ENCODE results near the gene SLIT1. TPM values are rescaled to one million over a fixed set of nuclear protein-coding genes. Genes with fewer than 3 reads are reported as not detected.

Gene SLIT1
- total RNA-seq, 1 donor from 2014 or later, result 0.23 TPM

DNA sequence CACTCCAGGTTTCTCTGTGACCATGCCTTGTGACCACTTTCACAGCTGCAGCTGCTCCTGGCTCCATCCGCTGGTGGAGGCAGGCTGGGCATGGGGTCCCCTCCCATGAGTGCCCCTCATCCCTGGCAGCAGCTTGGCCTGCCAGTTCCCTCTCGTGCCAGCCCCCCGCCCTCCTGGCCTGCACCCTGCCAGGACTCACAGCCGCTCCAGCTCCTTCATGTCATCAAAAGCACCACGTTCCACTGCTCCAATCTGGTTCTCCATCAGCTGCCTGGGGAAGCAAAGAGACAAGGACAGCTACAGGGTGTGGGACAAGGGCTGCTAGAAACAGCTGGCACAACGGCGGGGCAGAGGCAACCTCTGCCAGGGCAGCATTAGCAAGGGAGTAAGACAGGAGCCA is 22.6 kb downstream of the SLIT1 start:
- no peak for TF ChIP-seq EZH2 (IDR thresholded peaks at IDR 0.05; ENCODE audit: insufficient read depth, low read length)
- TF ChIP-seq, protein P1, sequence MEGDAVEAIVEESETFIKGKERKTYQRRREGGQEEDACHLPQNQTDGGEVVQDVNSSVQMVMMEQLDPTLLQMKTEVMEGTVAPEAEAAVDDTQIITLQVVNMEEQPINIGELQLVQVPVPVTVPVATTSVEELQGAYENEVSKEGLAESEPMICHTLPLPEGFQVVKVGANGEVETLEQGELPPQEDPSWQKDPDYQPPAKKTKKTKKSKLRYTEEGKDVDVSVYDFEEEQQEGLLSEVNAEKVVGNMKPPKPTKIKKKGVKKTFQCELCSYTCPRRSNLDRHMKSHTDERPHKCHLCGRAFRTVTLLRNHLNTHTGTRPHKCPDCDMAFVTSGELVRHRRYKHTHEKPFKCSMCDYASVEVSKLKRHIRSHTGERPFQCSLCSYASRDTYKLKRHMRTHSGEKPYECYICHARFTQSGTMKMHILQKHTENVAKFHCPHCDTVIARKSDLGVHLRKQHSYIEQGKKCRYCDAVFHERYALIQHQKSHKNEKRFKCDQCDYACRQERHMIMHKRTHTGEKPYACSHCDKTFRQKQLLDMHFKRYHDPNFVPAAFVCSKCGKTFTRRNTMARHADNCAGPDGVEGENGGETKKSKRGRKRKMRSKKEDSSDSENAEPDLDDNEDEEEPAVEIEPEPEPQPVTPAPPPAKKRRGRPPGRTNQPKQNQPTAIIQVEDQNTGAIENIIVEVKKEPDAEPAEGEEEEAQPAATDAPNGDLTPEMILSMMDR (IDR thresholded peaks at IDR 0.05; ENCODE audit: insufficient read depth, low read depth, low read length), result no peak
- H3K27ac Mint-ChIP-seq (ENCODE audit: unreplicated experiment), result no peak overlapping the region
- no peak overlapping the region for H3K4me3 Mint-ChIP-seq (ENCODE audit: unreplicated experiment)
- H3K27me3 Mint-ChIP-seq (ENCODE audit: low read depth, unreplicated experiment), result peaks cover 32% of the 10 kb centered on the region
- Histone ChIP-seq H3K27ac (ENCODE audit: low read depth, low read length) (no peak overlapping the region), H3K9me3 (ENCODE audit: insufficient read depth, low read depth, low read length) (no peaks in the 10 kb centered on the region), H3K9ac (ENCODE audit: low read length) (no peak overlapping the region), H3K27me3 (ENCODE audit: insufficient read depth, low read length) (no peaks in the 10 kb centered on the region), H3K4me1 (ENCODE audit: insufficient read depth, low read length) (no peaks in the 10 kb centered on the region), H3K79me2 (ENCODE audit: insufficient read depth, low read length) (no peaks in the 10 kb centered on the region), H4K20me1 (ENCODE audit: insufficient read depth, low read length) (no peaks in the 10 kb centered on the region), H3K4me2 (ENCODE audit: low read length) (no peak overlapping the region), H2AFZ (ENCODE audit: low read depth, low read length) (no peak overlapping the region), H3K36me3 (ENCODE audit: insufficient read depth, low read length) (no peaks in the 10 kb centered on the region), H3K4me3 (ENCODE audit: insufficient read depth, low read depth, low read length) (no peak overlapping the region)
- H3K36me3 Mint-ChIP-seq (ENCODE audit: low read depth, unreplicated experiment), result no peaks in the 10 kb centered on the region
- H3K4me1 Mint-ChIP-seq (ENCODE audit: low read depth, unreplicated experiment), result no peaks in the 10 kb centered on the region
- H3K9me3 Mint-ChIP-seq (ENCODE audit: unreplicated experiment), result peaks cover 5% of the 10 kb centered on the region
- no peak for FAIRE-seq
- DNase-seq (ENCODE audit: low read depth), result no peak

DNA sequence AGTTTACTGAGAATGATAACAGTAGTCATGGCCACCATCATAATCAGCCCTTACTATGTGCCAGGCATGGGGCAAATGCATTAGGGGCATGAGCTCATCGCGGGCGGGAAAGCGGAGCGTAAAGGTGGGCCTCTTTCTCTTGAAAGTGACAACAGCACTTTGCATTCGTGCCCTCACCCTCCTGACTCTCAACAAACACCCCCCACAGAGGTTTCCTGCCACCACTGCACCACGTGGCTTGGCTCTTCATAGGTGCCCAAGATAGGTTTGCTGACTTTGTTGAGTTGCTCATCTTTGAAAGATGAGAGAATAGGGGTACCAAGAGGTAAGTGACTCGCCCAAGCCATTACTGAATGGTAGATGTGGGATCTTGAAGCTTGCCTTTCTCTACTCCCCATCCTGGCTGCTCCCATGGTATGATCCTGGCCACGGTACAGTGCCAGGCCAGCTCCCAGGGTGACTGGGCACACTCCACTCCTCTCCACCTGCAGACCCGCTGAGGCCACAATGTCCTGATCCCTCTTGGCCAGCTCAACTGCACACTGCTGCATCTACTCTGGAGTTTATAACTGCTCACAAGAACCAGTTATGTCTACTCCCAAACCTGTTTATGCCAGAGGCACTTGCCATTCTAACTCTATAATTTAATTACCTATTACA is 26.0 kb downstream of the SLIT1 start:
- Histone ChIP-seq H3K4me2 (ENCODE audit: low read length) (no peak overlapping the region), H4K20me1 (ENCODE audit: insufficient read depth, low read length) (no peaks in the 10 kb centered on the region), H3K4me1 (ENCODE audit: insufficient read depth, low read length) (no peaks in the 10 kb centered on the region), H3K27me3 (ENCODE audit: insufficient read depth, low read length) (no peaks in the 10 kb centered on the region), H2AFZ (ENCODE audit: low read depth, low read length) (no peak overlapping the region), H3K9me3 (ENCODE audit: insufficient read depth, low read depth, low read length) (no peaks in the 10 kb centered on the region), H3K36me3 (ENCODE audit: insufficient read depth, low read length) (no peaks in the 10 kb centered on the region), H3K9ac (ENCODE audit: low read length) (no peak overlapping the region), H3K27ac (ENCODE audit: low read depth, low read length) (no peak overlapping the region), H3K79me2 (ENCODE audit: insufficient read depth, low read length) (no peaks in the 10 kb centered on the region), H3K4me3 (ENCODE audit: insufficient read depth, low read depth, low read length) (no peak overlapping the region)
- DNase-seq (ENCODE audit: low read depth), result no peak
- H3K4me3 Mint-ChIP-seq (ENCODE audit: unreplicated experiment), result no peak overlapping the region
- no peak overlapping the region for H3K27ac Mint-ChIP-seq (ENCODE audit: unreplicated experiment)
- H3K27me3 Mint-ChIP-seq (ENCODE audit: low read depth, unreplicated experiment), result peaks cover 36% of the 10 kb centered on the region
- no peak for FAIRE-seq
- H3K36me3 Mint-ChIP-seq (ENCODE audit: low read depth, unreplicated experiment), result no peaks in the 10 kb centered on the region
- TF ChIP-seq, protein P1 (IDR thresholded peaks at IDR 0.05; ENCODE audit: insufficient read depth, low read depth, low read length), result no peak
- no peak for TF ChIP-seq EZH2 (IDR thresholded peaks at IDR 0.05; ENCODE audit: insufficient read depth, low read length)
- no peaks in the 10 kb centered on the region for H3K4me1 Mint-ChIP-seq (ENCODE audit: low read depth, unreplicated experiment)
- H3K9me3 Mint-ChIP-seq (ENCODE audit: unreplicated experiment), result no peaks in the 10 kb centered on the region

DNA sequence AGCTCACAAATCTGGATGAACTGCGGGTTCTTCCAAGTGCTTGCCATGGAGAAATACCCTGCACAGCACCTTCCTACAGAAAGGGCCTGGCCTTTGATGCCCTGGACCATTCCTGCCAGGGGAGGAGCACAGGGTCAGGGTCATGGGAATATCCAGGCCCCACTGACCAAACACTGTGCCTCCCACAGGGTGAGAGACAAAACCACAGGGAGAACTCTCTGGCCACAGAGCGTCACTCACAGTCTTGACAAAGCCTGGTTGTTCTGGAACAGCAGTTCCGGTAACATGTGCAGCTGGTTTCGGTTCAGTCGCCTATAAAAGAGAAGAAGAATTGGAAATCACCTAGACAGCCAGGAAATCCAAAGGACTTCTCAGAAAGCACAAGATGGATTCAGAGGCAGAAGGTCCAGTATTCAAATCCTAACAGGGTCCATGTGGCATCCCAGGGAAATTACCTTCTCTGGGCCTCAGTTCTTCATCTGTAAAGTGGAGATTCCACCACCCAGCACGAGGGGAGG is 28.1 kb downstream of the SLIT1 start:
- H3K36me3 Mint-ChIP-seq (ENCODE audit: low read depth, unreplicated experiment), result no peaks in the 10 kb centered on the region

More for the DNA sequence above, 28.1 kb downstream of the SLIT1 start:
- H2AFZ ChIP-seq (ENCODE audit: low read depth, low read length), result no peak overlapping the region
- no peak overlapping the region for H3K4me2 ChIP-seq (ENCODE audit: low read length)
- Mint-ChIP-seq H3K4me1 (ENCODE audit: low read depth, unreplicated experiment) (no peaks in the 10 kb centered on the region), H3K27ac (ENCODE audit: unreplicated experiment) (peak overlapping the region; percentile 53), H3K27me3 (ENCODE audit: low read depth, unreplicated experiment) (peaks cover 40% of the 10 kb centered on the region), H3K9me3 (ENCODE audit: unreplicated experiment) (no peaks in the 10 kb centered on the region), H3K4me3 (ENCODE audit: unreplicated experiment) (no peak overlapping the region)
- no peaks in the 10 kb centered on the region for H3K36me3 ChIP-seq (ENCODE audit: insufficient read depth, low read length)
- no peak for DNase-seq (ENCODE audit: low read depth)
- no peak overlapping the region for H3K27ac ChIP-seq (ENCODE audit: low read depth, low read length)
- no peak for TF ChIP-seq EZH2 (IDR thresholded peaks at IDR 0.05; ENCODE audit: insufficient read depth, low read length)
- TF ChIP-seq, protein P1 (IDR thresholded peaks at IDR 0.05; ENCODE audit: insufficient read depth, low read depth, low read length), result no peak
- H3K79me2 ChIP-seq (ENCODE audit: insufficient read depth, low read length), result no peaks in the 10 kb centered on the region
- H3K9me3 ChIP-seq (ENCODE audit: insufficient read depth, low read depth, low read length), result no peaks in the 10 kb centered on the region
- no peak for FAIRE-seq
- no peaks in the 10 kb centered on the region for H3K27me3 ChIP-seq (ENCODE audit: insufficient read depth, low read length)
- no peak overlapping the region for H3K9ac ChIP-seq (ENCODE audit: low read length)
- no peaks in the 10 kb centered on the region for H3K4me1 ChIP-seq (ENCODE audit: insufficient read depth, low read length)
- no peak overlapping the region for H3K4me3 ChIP-seq (ENCODE audit: insufficient read depth, low read depth, low read length)
- H4K20me1 ChIP-seq (ENCODE audit: insufficient read depth, low read length), result no peaks in the 10 kb centered on the region
